ENCODE data around the gene FOXP4. TPM values are rescaled to one million over a fixed set of nuclear protein-coding genes. Genes with fewer than 3 reads are reported as not detected.

Gene FOXP4
- total and polyA plus RNA-seq, 4 donors = 2.5 to 16.0 (median 4.3) TPM

- 66% methylated on average over 3 of the region's 3 CpGs for WGBS
- TF ChIP-seq, protein P1, sequence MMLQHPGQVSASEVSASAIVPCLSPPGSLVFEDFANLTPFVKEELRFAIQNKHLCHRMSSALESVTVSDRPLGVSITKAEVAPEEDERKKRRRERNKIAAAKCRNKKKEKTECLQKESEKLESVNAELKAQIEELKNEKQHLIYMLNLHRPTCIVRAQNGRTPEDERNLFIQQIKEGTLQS (IDR thresholded peaks at IDR 0.05) = no peak
- no peak for TF ChIP-seq EGR1 (IDR thresholded peaks at IDR 0.05; ENCODE audit: low read depth in 2 of 2)
- TF ChIP-seq, protein P2, sequence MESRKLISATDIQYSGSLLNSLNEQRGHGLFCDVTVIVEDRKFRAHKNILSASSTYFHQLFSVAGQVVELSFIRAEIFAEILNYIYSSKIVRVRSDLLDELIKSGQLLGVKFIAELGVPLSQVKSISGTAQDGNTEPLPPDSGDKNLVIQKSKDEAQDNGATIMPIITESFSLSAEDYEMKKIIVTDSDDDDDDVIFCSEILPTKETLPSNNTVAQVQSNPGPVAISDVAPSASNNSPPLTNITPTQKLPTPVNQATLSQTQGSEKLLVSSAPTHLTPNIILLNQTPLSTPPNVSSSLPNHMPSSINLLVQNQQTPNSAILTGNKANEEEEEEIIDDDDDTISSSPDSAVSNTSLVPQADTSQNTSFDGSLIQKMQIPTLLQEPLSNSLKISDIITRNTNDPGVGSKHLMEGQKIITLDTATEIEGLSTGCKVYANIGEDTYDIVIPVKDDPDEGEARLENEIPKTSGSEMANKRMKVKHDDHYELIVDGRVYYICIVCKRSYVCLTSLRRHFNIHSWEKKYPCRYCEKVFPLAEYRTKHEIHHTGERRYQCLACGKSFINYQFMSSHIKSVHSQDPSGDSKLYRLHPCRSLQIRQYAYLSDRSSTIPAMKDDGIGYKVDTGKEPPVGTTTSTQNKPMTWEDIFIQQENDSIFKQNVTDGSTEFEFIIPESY (IDR thresholded peaks at IDR 0.05) = no peak
- Histone ChIP-seq H3K27me3 (ENCODE audit: control insufficient read depth in 4 of 4, insufficient read depth in 4 of 4, low read length in 3 of 4) (no peaks in the 10 kb centered on the region), H3K36me3 (ENCODE audit: control insufficient read depth in 4 of 4, insufficient read depth in 3 of 4, low read depth in 1 of 4, low read length in 3 of 4) (no peaks in the 10 kb centered on the region), H3K27ac (ENCODE audit: low read depth in 1 of 2, low read length in 2 of 2) (no peak overlapping the region), H3K4me3 (ENCODE audit: low read depth in 1 of 3, low read length in 3 of 3) (no peak overlapping the region), H3K4me1 (ENCODE audit: control insufficient read depth in 4 of 4, insufficient read depth in 4 of 4, low read length in 3 of 4) (no peaks in the 10 kb centered on the region), H3K9me3 (ENCODE audit: control insufficient read depth in 4 of 4, low read length in 3 of 4) (no peaks in the 10 kb centered on the region), H3K9ac (ENCODE audit: low read depth in 1 of 2, low read length in 2 of 2) (no peak overlapping the region)
- DNase-seq (ENCODE audit: low spot score) = no peak
Measured at GRCh38 chr6:41519305-41519744, 26.9 kb upstream of the FOXP4 start.

- Histone ChIP-seq H3K4me3 (ENCODE audit: low read depth in 1 of 3, low read length in 3 of 3) (no peak overlapping the region), H3K36me3 (ENCODE audit: control insufficient read depth in 4 of 4, insufficient read depth in 3 of 4, low read depth in 1 of 4, low read length in 3 of 4) (no peaks in the 10 kb centered on the region), H3K27me3 (ENCODE audit: control insufficient read depth in 4 of 4, insufficient read depth in 4 of 4, low read length in 3 of 4) (no peaks in the 10 kb centered on the region), H3K4me1 (ENCODE audit: control insufficient read depth in 4 of 4, insufficient read depth in 4 of 4, low read length in 3 of 4) (no peaks in the 10 kb centered on the region), H3K9ac (ENCODE audit: low read depth in 1 of 2, low read length in 2 of 2) (no peak overlapping the region), H3K9me3 (ENCODE audit: control insufficient read depth in 4 of 4, low read length in 3 of 4) (no peaks in the 10 kb centered on the region), H3K27ac (ENCODE audit: low read depth in 1 of 2, low read length in 2 of 2) (no peak overlapping the region)
- WGBS = 71% methylated on average over 8 of the region's 8 CpGs
- no peak for TF ChIP-seq TAF1 (conservative IDR thresholded peaks at IDR 0.05)
- TF ChIP-seq RXRA (IDR thresholded peaks at IDR 0.05) = no peak
- no peak for TF ChIP-seq HNF4G (IDR thresholded peaks at IDR 0.05)
- no peak for TF ChIP-seq EGR1 (IDR thresholded peaks at IDR 0.05; ENCODE audit: low read depth in 2 of 2)
- TF ChIP-seq YY1 (IDR thresholded peaks at IDR 0.05) = no peak
- TF ChIP-seq NR2F2 (IDR thresholded peaks at IDR 0.05) = no peak
- TF ChIP-seq, protein P1 (IDR thresholded peaks at IDR 0.05) = no peak
- TF ChIP-seq, protein P3, sequence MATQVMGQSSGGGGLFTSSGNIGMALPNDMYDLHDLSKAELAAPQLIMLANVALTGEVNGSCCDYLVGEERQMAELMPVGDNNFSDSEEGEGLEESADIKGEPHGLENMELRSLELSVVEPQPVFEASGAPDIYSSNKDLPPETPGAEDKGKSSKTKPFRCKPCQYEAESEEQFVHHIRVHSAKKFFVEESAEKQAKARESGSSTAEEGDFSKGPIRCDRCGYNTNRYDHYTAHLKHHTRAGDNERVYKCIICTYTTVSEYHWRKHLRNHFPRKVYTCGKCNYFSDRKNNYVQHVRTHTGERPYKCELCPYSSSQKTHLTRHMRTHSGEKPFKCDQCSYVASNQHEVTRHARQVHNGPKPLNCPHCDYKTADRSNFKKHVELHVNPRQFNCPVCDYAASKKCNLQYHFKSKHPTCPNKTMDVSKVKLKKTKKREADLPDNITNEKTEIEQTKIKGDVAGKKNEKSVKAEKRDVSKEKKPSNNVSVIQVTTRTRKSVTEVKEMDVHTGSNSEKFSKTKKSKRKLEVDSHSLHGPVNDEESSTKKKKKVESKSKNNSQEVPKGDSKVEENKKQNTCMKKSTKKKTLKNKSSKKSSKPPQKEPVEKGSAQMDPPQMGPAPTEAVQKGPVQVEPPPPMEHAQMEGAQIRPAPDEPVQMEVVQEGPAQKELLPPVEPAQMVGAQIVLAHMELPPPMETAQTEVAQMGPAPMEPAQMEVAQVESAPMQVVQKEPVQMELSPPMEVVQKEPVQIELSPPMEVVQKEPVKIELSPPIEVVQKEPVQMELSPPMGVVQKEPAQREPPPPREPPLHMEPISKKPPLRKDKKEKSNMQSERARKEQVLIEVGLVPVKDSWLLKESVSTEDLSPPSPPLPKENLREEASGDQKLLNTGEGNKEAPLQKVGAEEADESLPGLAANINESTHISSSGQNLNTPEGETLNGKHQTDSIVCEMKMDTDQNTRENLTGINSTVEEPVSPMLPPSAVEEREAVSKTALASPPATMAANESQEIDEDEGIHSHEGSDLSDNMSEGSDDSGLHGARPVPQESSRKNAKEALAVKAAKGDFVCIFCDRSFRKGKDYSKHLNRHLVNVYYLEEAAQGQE (IDR thresholded peaks at IDR 0.05) = no peak
- no peak for TF ChIP-seq MAX (IDR thresholded peaks at IDR 0.05)
- no peak for TF ChIP-seq CTCF (IDR thresholded peaks at IDR 0.05; ENCODE audit: low read depth, low read length, missing input control)
- TF ChIP-seq JUND (IDR thresholded peaks at IDR 0.05) = no peak
- TF ChIP-seq HNF4A (conservative IDR thresholded peaks at IDR 0.05) = no peak
- TF ChIP-seq FOXA1 (IDR thresholded peaks at IDR 0.05) = no peak
- TF ChIP-seq SP1 (IDR thresholded peaks at IDR 0.05) = no peak
- no peak for TF ChIP-seq FOXA2 (IDR thresholded peaks at IDR 0.05)
- TF ChIP-seq RAD21 (IDR thresholded peaks at IDR 0.05) = no peak
- TF ChIP-seq GABPA (IDR thresholded peaks at IDR 0.05 in 1 of 2, conservative IDR thresholded peaks at IDR 0.05 in 1 of 2) = no peak
- TF ChIP-seq, protein P2 (IDR thresholded peaks at IDR 0.05) = no peak
- no peak for DNase-seq (ENCODE audit: low spot score)
Measured at GRCh38 chr6:41519745-41520699, 26.2 kb upstream of the FOXP4 start.

Data from liver (tissue), 9 donors.